HCT116 (cell line): ENCODE results near the gene CA10. TPM values are rescaled to one million over a fixed set of nuclear protein-coding genes. Genes with fewer than 3 reads are reported as not detected.

ENCODE experiments used
- ATAC-seq: fragments of 200-7000 bp; cut with Tn5 transposase; 2 replicates; pipeline ENCODE4 v1.9.1; 2020; ENCODE audit warnings: mild to moderate bottlenecking, moderate library complexity
- BruUV-seq: library from RNA; stranded (reverse); fragments of 400-500 nt; replicated peaks from 2 replicates; lab custom pipeline; 2021; lab: Mats Ljungman, UMichigan
- CTCF ChIA-PET: fragments of 300-600 bp; sonication (Branson Sonifier 250); formaldehyde crosslinking; loops from one replicate; lab custom pipeline; 2021; ENCODE audit warnings: antibody characterized with exemption; lab: Charles Lee
- POLR2A ChIA-PET: fragments of 300-600, 350-600 bp; sonication (Branson Sonifier 250); formaldehyde crosslinking; loops from one replicate; lab custom pipeline; 2021; ENCODE audit warnings: antibody characterized with exemption; lab: Charles Lee
- RAD21 ChIA-PET, 2 experiments: fragments of 300-600 bp; sonication (Branson Sonifier 250); formaldehyde crosslinking; loops; one replicate each; lab custom pipeline; 2023; ENCODE audit warnings: low total read pairs in 2 of 2; ENCODE audit not compliant: uncharacterized antibody in 2 of 2, unreplicated experiment in 2 of 2, low non-redundant PET in 1 of 2; lab: Charles Lee
- DNase-seq: peaks from one replicate; pipeline ENCODE4 v3.0.0-alpha.2; 2010; ENCODE audit warnings: low read depth, low spot score
- H2AFZ ChIP-seq: fragments of 200-600 bp; shearing (Covaris generic), sonication (generic); 2 replicates; pipeline ENCODE4 v1.6.1; 2017; ENCODE audit warnings: low read depth, mixed run types, mixed read lengths, antibody characterized with exemption, low read length; ENCODE audit not compliant: poor library complexity, severe bottlenecking
- H3K27ac ChIP-seq: 2 replicates; pipeline ENCODE4 v1.5.1; 2012; ENCODE audit warnings: low read depth, low read length
- H3K27me3 ChIP-seq: fragments of 200-600 bp; sonication (generic); 2 replicates; pipeline ENCODE4 v1.6.1; 2016; ENCODE audit warnings: mixed run types, low read length, mixed read lengths; ENCODE audit not compliant: insufficient read depth
- H3K36me3 ChIP-seq, 2 experiments: fragments of 200-500 bp in 1 of 2; fragments of 200-600 bp in 1 of 2; sonication (Bioruptor generic) in 1 of 2; sonication (generic) in 1 of 2; 2 replicates each; pipeline versions ENCODE4 v1.5.1 to v1.6.1; 2014 to 2016; ENCODE audit warnings: low read length in 2 of 2, inconsistent platforms in 1 of 2, mixed read lengths in 1 of 2, mixed run types in 1 of 2; ENCODE audit not compliant: insufficient read depth in 2 of 2, control insufficient read depth in 1 of 2
- H3K4me1 ChIP-seq, 2 experiments: fragments of 200-600 bp in 1 of 2; sonication (generic) in 1 of 2; 2 replicates each; pipeline versions ENCODE4 v1.5.1 to v1.6.1; 2012 to 2017; ENCODE audit warnings: low read length in 2 of 2, inconsistent platforms in 1 of 2, mild to moderate bottlenecking in 1 of 2, mixed read lengths in 1 of 2, mixed run types in 1 of 2, moderate library complexity in 1 of 2; ENCODE audit not compliant: insufficient read depth in 2 of 2, control insufficient read depth in 1 of 2
- H3K4me2 ChIP-seq: fragments of 200-600 bp; sonication (generic); 2 replicates; pipeline ENCODE4 v1.6.1; 2017; ENCODE audit warnings: mixed run types, low read length, mixed read lengths
- H3K4me3 ChIP-seq, 2 experiments: fragments of 200-600 bp in 1 of 2; sonication (generic) in 1 of 2; replicated peaks in 1 of 2; 2 replicates each; pipeline ENCODE4 v1.5.1; 2011 to 2016; ENCODE audit warnings: low read length in 2 of 2, control low read depth in 1 of 2, low read depth in 1 of 2, mild to moderate bottlenecking in 1 of 2, mixed read lengths in 1 of 2, mixed run types in 1 of 2
- H3K79me2 ChIP-seq: fragments of 200-600 bp; sonication (generic); 2 replicates; pipeline ENCODE4 v1.6.1; 2017; ENCODE audit warnings: mild to moderate bottlenecking, mixed run types, low read length, moderate library complexity, mixed read lengths; ENCODE audit not compliant: insufficient read depth
- H3K9ac ChIP-seq: fragments of 200-600 bp; sonication (generic); 2 replicates; pipeline ENCODE4 v1.6.1; 2016; ENCODE audit warnings: low read length, mixed read lengths
- H3K9me2 ChIP-seq: fragments of 200-600 bp; sonication (generic), shearing (Covaris generic); 2 replicates; pipeline ENCODE4 v1.6.1; 2017; ENCODE audit warnings: mixed run types, mild to moderate bottlenecking, moderate library complexity; ENCODE audit not compliant: insufficient read depth
- H3K9me3 ChIP-seq, 2 experiments: fragments of 200-500 bp in 1 of 2; fragments of 200-600 bp in 1 of 2; sonication (Bioruptor generic) in 1 of 2; sonication (generic) in 1 of 2; 2 replicates each; pipeline ENCODE4 v1.6.1; 2014 to 2017; ENCODE audit warnings: low read length in 2 of 2, mixed read lengths in 2 of 2, inconsistent platforms in 1 of 2, low read depth in 1 of 2, mild to moderate bottlenecking in 1 of 2, mixed run types in 1 of 2, moderate library complexity in 1 of 2; ENCODE audit not compliant: control insufficient read depth in 1 of 2, insufficient read depth in 1 of 2
- H4K20me1 ChIP-seq: fragments of 200-600 bp; sonication (generic), shearing (Covaris generic); 2 replicates; pipeline ENCODE4 v1.6.1; 2017; ENCODE audit warnings: mixed run types, mild to moderate bottlenecking, moderate library complexity; ENCODE audit not compliant: insufficient read depth
- EGR1 ChIP-seq: IDR thresholded peaks from 2 replicates; pipeline ENCODE4 v1.6.1; 2012; ENCODE audit warnings: low read depth
- ELF1 ChIP-seq: IDR thresholded peaks from 2 replicates; pipeline ENCODE4 v1.6.1; 2012; ENCODE audit warnings: low read depth, borderline replicate concordance
- EZH2phosphoT487 ChIP-seq: fragments of 200-600 bp; IDR thresholded peaks from 2 replicates; pipeline ENCODE4 v1.6.1; 2018; ENCODE audit warnings: antibody characterized with exemption, borderline replicate concordance
- JUND ChIP-seq: IDR thresholded peaks from 2 replicates; pipeline ENCODE4 v1.6.1; 2012
- POLR2AphosphoS5 ChIP-seq: IDR thresholded peaks from 2 replicates; pipeline ENCODE4 v1.6.1; 2011; ENCODE audit warnings: mild to moderate bottlenecking, low read depth, low read length, moderate library complexity
- REST ChIP-seq: IDR thresholded peaks from 2 replicates; pipeline ENCODE4 v1.6.1; 2012; ENCODE audit warnings: low read depth
- SRF ChIP-seq: IDR thresholded peaks from 2 replicates; pipeline ENCODE4 v1.6.1; 2012; ENCODE audit warnings: low read depth
- TCF7L2 ChIP-seq: IDR thresholded peaks from 2 replicates; pipeline ENCODE4 v1.7.0; 2011; ENCODE audit warnings: borderline replicate concordance, inconsistent platforms; ENCODE audit not compliant: insufficient read depth, insufficient read length; ENCODE audit errors: extremely low read depth
- YY1 ChIP-seq: IDR thresholded peaks from 2 replicates; pipeline ENCODE4 v1.6.1; 2011; ENCODE audit warnings: low read length, low read depth, moderate library complexity, mild to moderate bottlenecking; ENCODE audit not compliant: insufficient replicate concordance; ENCODE audit errors: extremely low read depth
- intact Hi-C: fragments of 100-400 bp; cut with micrococcal nuclease; formaldehyde crosslinking; loops from 2 replicates; pipeline ENCODE4 v1.10.0; 2022
- total RNA-seq: library from RNA; stranded (reverse); gene quantifications from one replicate; pipeline ENCODE4 v1.2.1, GENCODE V29; 2021; ENCODE audit not compliant: unreplicated experiment
- TF ChIP-seq, protein P1 (sequence below): IDR thresholded peaks from 2 replicates; pipeline ENCODE4 v1.6.1; 2012
- TF ChIP-seq, protein P2 (sequence below): IDR thresholded peaks from 2 replicates; pipeline ENCODE4 v1.6.1; 2011; ENCODE audit warnings: mild to moderate bottlenecking, low read length, moderate library complexity; ENCODE audit not compliant: insufficient replicate concordance; ENCODE audit errors: extremely low read depth

Gene CA10
- total RNA-seq, 1 experiment from 2014 or later = not detected

GRCh38 chr17:52035336-52035915 lies 123.1 kb downstream of the CA10 start:
- no peaks in the 10 kb centered on the region for H3K79me2 ChIP-seq
- CTCF ChIA-PET = no interaction called here

More at GRCh38 chr17:52035336-52035915, 123.1 kb downstream of the CA10 start:
- RAD21 ChIA-PET = no interaction called here
- TF ChIP-seq, protein P1, sequence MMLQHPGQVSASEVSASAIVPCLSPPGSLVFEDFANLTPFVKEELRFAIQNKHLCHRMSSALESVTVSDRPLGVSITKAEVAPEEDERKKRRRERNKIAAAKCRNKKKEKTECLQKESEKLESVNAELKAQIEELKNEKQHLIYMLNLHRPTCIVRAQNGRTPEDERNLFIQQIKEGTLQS = no peak
- TF ChIP-seq ELF1 (no peak), SRF (no peak), JUND (no peak), EGR1 (no peak), POLR2AphosphoS5 (no peak), EZH2phosphoT487 (no peak), TCF7L2 (no peak), REST (no peak), YY1 (no peak)
- TF ChIP-seq, protein P2, sequence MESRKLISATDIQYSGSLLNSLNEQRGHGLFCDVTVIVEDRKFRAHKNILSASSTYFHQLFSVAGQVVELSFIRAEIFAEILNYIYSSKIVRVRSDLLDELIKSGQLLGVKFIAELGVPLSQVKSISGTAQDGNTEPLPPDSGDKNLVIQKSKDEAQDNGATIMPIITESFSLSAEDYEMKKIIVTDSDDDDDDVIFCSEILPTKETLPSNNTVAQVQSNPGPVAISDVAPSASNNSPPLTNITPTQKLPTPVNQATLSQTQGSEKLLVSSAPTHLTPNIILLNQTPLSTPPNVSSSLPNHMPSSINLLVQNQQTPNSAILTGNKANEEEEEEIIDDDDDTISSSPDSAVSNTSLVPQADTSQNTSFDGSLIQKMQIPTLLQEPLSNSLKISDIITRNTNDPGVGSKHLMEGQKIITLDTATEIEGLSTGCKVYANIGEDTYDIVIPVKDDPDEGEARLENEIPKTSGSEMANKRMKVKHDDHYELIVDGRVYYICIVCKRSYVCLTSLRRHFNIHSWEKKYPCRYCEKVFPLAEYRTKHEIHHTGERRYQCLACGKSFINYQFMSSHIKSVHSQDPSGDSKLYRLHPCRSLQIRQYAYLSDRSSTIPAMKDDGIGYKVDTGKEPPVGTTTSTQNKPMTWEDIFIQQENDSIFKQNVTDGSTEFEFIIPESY = no peak
- TF ChIP-seq, all 23 proteins: peak for 0
- Histone ChIP-seq H3K9ac (no peak overlapping the region), H3K27me3 (no peaks in the 10 kb centered on the region), H3K4me1 (no peaks in the 10 kb centered on the region), H3K36me3 (no peaks in the 10 kb centered on the region), H3K9me2 (no peaks in the 10 kb centered on the region), H3K27ac (no peak overlapping the region), H4K20me1 (no peaks in the 10 kb centered on the region), H2AFZ (no peak overlapping the region), H3K9me3 (peaks cover 16 to 32% of the 10 kb centered on the region in 2 experiments; a peak in 2 of 4 replicates), H3K4me2 (no peak overlapping the region), H3K4me3 (no peak overlapping the region)
- ATAC-seq (no peak), DNase-seq (no peak)
- POLR2A ChIA-PET = no interaction called here
- intact Hi-C loops = no loop called here
- no TSS peak for BruUV-seq
